ENCODE measurements around the gene GDPD3. TPM values are rescaled to one million over a fixed set of nuclear protein-coding genes. Genes with fewer than 3 reads are reported as not detected.
A peak's percentile ranks its signal among the peaks of the same experiment; 100 is the strongest.

The GDPD3 gene
- total and polyA plus RNA-seq, 2 of the 13 experiments (the other 11 are each of a cell fraction or from before 2014, with no cell fraction given) = 18.7 to 20.6 TPM

DNA sequence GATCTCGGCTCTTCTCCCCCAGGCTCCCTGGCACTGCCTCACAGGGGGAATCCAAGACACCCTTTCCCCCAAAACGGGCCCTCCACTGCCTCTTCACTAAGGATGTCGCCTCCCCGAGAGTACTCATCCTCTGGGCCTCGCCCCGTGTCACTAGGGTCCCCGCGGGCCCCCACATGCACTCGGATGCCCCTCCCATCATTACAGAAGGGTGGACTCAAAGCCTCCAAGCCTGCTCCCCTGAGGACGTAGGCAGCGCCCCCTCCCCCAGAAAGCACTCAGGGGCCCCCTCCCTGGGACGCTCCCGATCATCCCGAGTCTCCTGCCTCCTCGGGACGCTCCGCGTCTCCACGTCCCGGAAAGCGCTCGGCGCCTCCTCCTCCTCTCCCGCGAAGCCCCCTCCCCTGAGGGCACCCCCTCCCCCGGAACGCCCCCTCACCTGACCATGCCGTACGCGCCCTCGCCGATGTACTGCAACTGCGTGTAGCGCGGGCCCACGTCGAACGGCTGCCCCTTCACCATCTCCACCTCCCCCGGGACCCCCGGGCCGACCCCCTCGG is 9.3 kb upstream of the GDPD3 start (continued):
- TF ChIP-seq ZNF687 (CRISPR knock-in tag; IDR thresholded peaks at IDR 0.05) (peak; percentile 29; the same call in 1 of the 2 replicates), ZNF678 (CRISPR knock-in tag; IDR thresholded peaks at IDR 0.05) (no peak)

GRCh38 chr16:30121741-30122571 is 8.6 kb upstream of the GDPD3 start:
- peak overlapping the region; percentile 81 to 93 (median 93) for H3K4me3 ChIP-seq (replicated peaks in 1 of 3; ENCODE audit: insufficient read depth in 1 of 3, low read depth in 2 of 3, low read length in 3 of 3)
- no peaks in the 10 kb centered on the region for H3K9me3 ChIP-seq (ENCODE audit: low read length)
- peak overlapping the region; percentile 94 for H3K4me2 ChIP-seq (ENCODE audit: low read depth, low read length)
- 77% methylated on average over 30 of the region's 31 CpGs for WGBS (ENCODE audit: low lambda C conversion rate)
- peaks cover 55% of the 10 kb centered on the region for H3K4me1 ChIP-seq (ENCODE audit: insufficient read depth, low read length)
- peak; percentile 17 for ATAC-seq
- no TSS peak for BruUV-seq (replicated peaks)
- no peaks in the 10 kb centered on the region for H3K79me2 ChIP-seq (ENCODE audit: insufficient read depth, low read length)
- peak overlapping the region; percentile 73 for H3K9ac ChIP-seq (ENCODE audit: insufficient read depth, low read depth, low read length)
- ChIA-PET CTCF (ENCODE audit: low intra/inter-chr PET ratio, low total read pairs) (no interaction called here), POLR2A (interaction anchor here (1.5 to 2.1 kb wide), 3 partner anchors 10 to 56 kb away, joined by 4 to 8 read pairs (median 5); partner anchors contain the start of gene ALDOA)
- H4K20me1 ChIP-seq (ENCODE audit: insufficient read depth, low read length) = no peaks in the 10 kb centered on the region
- FAIRE-seq = no peak
- in situ Hi-C loops (cut with HindIII; ENCODE audit: extremely low pct_ligation_motif_present, low pct_unique_long_range_greater_than_20kb) = no loop called here
- H3K36me3 ChIP-seq (replicated peaks in 1 of 2; ENCODE audit: control insufficient read depth in 1 of 2, insufficient read depth in 2 of 2, low read length in 2 of 2) = peaks cover 5 to 14% of the 10 kb centered on the region in 2 experiments
- H3K27me3 ChIP-seq (ENCODE audit: control insufficient read depth in 1 of 2, insufficient read depth in 2 of 2, low read length in 2 of 2) = no peaks in the 10 kb centered on the region
- DNase-seq (ENCODE audit: low spot score) = no peak
- H3K27ac ChIP-seq (ENCODE audit: extremely low read length, insufficient read depth, low read length) = peak overlapping the region; percentile 60
- intact Hi-C loops (cut with micrococcal nuclease; ENCODE audit: unreplicated experiment) = no loop called here
- H2AFZ ChIP-seq (ENCODE audit: low read length) = no peak overlapping the region
- TF ChIP-seq FOXA1 (IDR thresholded peaks at IDR 0.05) = no peak
- no peak for TF ChIP-seq FOXA1 (CRISPR knock-in tag; IDR thresholded peaks at IDR 0.05)
- no peak for TF ChIP-seq ZNF646 (CRISPR knock-in tag; IDR thresholded peaks at IDR 0.05)
- no peak for TF ChIP-seq BRD4 (CRISPR knock-in tag; IDR thresholded peaks at IDR 0.05)
- TF ChIP-seq ZFX (CRISPR knock-in tag; IDR thresholded peaks at IDR 0.05; ENCODE audit: low read depth) = peak; percentile 26; the same call in 1 of the 2 replicates
- TF ChIP-seq DMAP1 (CRISPR knock-in tag; IDR thresholded peaks at IDR 0.05) = 0 out of 2 replicates have a peak, but pooled peaks have one; percentile 10

Measured in HepG2 (cell line).